Transverse colon (tissue), 4 donors: ENCODE results near the gene CFD. TPM values are rescaled to one million over a fixed set of nuclear protein-coding genes. Genes with fewer than 3 reads are reported as not detected.
"Not testable (repeated sequence)": the region's sequence is repeated elsewhere in the genome, so short reads cannot be mapped to it uniquely, and the experiment has no call there.

Experiments
- DNase-seq: peaks from one replicate; pipeline ENCODE4 v3.0.0-alpha.2; 2019
- H3K27ac ChIP-seq, 4 donors: fragments of 200-600 bp; sonication (generic); 2 replicates each; pipeline ENCODE4 v1.5.1; 2016 to 2018; ENCODE audit warnings: inconsistent platforms in 4 of 4
- H3K27me3 ChIP-seq: fragments of 200-600 bp; sonication (generic); 2 replicates; pipeline ENCODE4 v1.5.1; 2017; ENCODE audit warnings: inconsistent platforms
- H3K36me3 ChIP-seq, 4 donors: fragments of 200-600 bp; sonication (generic); 2 replicates each; pipeline ENCODE4 v1.5.1; 2017 to 2019; ENCODE audit warnings: inconsistent platforms in 4 of 4
- H3K4me1 ChIP-seq, 4 donors: fragments of 200-600 bp; sonication (generic); 2 replicates each; pipeline ENCODE4 v1.5.1; 2017 to 2020; ENCODE audit warnings: inconsistent platforms in 4 of 4
- H3K4me3 ChIP-seq, 4 donors: fragments of 200-600 bp; sonication (generic); 1 replicate in 1 of 4; 2 replicates in 3 of 4; pipeline versions ENCODE4 v1.5.1 to v1.6.1; 2017 to 2019; ENCODE audit warnings: inconsistent platforms in 4 of 4
- H3K9me3 ChIP-seq, 2 donors: fragments of 200-600 bp; sonication (generic); 2 replicates each; pipeline ENCODE4 v1.5.1; 2017 to 2019; ENCODE audit warnings: inconsistent platforms in 2 of 2
- EP300 ChIP-seq: sonication (generic); formaldehyde crosslinking; IDR thresholded peaks from one replicate; pipeline ENCODE4 v1.6.1; 2017; ENCODE audit warnings: antibody characterized with exemption, low read depth
- POLR2A ChIP-seq: fragments of 450-650 bp; IDR thresholded peaks from one replicate; pipeline ENCODE4 v1.6.1; 2016; ENCODE audit warnings: antibody characterized with exemption, mild to moderate bottlenecking, moderate library complexity
- POLR2AphosphoS5 ChIP-seq, 3 donors: sonication (generic); formaldehyde crosslinking; IDR thresholded peaks; one replicate each; pipeline ENCODE4 v1.6.1; 2016; ENCODE audit warnings: antibody characterized with exemption in 3 of 3
- WGBS, 2 donors: methylation state at CpG; one replicate each; pipeline ENCODE4 v1.1.5; 2018; ENCODE audit warnings: low coverage in 1 of 2; 5-methylcytosine and 5-hydroxymethylcytosine counted together
- in situ Hi-C, 4 donors: fragments of 200-750 bp; cut with MboI; loops; one replicate each; pipeline versions ENCODE4 v1.15.0 to v1.15.1; 2017; ENCODE audit warnings: low sequenced_read_pairs in 3 of 4, low pct_ligation_motif_present in 1 of 4, low pct_unique_long_range_greater_than_20kb in 1 of 4
- intact Hi-C: fragments of 100-400 bp; cut with DNase I; formaldehyde crosslinking; loops from one replicate; pipeline ENCODE4 v1.15.1; 2023; ENCODE audit warnings: low total_unique reads
- total RNA-seq, 4 donors: library from RNA; depleted of rRNA; stranded (reverse); fragments of >200 nt; gene quantifications; one replicate each; pipeline ENCODE4 v1.1.0, GENCODE V29; 2016
- TF ChIP-seq, protein P1 (sequence below), 5 experiments: fragments of 200-600 bp in 3 of 5; fragments of 450-650 bp in 2 of 5; sonication (generic) in 3 of 5; IDR thresholded peaks; 1 replicate in 2 of 5; 2 replicates in 3 of 5; pipeline ENCODE4 v1.5.1; 2016 to 2017; ENCODE audit warnings: antibody characterized with exemption in 5 of 5, inconsistent platforms in 3 of 5, mild to moderate bottlenecking in 2 of 5, moderate library complexity in 1 of 5

Gene CFD
- total RNA-seq, 4 donors from 2014 or later: 147 to 368 (median 208) TPM

DNA sequence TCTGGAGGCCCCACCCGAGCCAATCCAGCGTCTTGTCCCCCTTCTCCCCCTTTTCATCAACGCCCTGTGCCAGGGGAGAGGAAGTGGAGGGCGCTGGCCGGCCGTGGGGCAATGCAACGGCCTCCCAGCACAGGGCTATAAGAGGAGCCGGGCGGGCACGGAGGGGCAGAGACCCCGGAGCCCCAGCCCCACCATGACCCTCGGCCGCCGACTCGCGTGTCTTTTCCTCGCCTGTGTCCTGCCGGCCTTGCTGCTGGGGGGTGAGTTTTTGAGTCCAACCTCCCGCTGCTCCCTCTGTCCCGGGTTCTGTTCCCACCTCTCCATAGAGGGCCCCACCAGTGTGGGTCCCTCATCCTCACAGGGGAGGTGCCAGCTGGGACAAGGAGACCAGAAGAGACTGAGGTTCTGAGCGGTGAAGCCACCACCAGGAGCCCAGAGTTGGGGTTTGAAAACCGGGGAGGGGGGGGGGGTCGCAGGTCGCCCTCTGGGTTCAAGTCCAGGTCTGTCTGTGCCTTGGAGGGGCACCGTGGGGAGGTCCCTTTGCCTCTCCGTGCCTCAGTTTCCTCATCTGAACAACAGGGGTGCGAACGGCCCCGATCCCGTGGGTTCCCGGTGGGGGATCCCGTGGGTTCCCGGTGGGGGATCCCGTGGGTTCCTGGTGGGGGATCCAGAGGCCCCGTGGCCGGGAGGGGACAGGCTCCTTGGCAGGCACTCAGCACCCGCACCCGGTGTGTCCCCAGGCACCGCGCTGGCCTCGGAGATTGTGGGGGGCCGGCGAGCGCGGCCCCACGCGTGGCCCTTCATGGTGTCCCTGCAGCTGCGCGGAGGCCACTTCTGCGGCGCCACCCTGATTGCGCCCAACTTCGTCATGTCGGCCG is 7.1 kb upstream of the CFD start, which contains the start of gene ELANE:
Gene ELANE, plus strand, starts transcription at position 168 of the 878 bp plus-strand sequence. Its CDS starts 26 bp downstream, at position 194.
- Histone ChIP-seq H3K4me3 (peak within 1 kb of the TSS in 1 of 4 donors; percentile 1), H3K9me3 (no peaks in the 10 kb centered on the region), H3K27me3 (peaks cover 60% of the 10 kb centered on the region), H3K36me3 (no peaks in the 10 kb centered on the region), H3K27ac (peak within 1 kb of the TSS; percentile 62 to 87 (median 78)), H3K4me1 (peaks cover 0 to 13% (median 3%) of the 10 kb centered on the region in 4 donors)
- TF ChIP-seq, protein P1, sequence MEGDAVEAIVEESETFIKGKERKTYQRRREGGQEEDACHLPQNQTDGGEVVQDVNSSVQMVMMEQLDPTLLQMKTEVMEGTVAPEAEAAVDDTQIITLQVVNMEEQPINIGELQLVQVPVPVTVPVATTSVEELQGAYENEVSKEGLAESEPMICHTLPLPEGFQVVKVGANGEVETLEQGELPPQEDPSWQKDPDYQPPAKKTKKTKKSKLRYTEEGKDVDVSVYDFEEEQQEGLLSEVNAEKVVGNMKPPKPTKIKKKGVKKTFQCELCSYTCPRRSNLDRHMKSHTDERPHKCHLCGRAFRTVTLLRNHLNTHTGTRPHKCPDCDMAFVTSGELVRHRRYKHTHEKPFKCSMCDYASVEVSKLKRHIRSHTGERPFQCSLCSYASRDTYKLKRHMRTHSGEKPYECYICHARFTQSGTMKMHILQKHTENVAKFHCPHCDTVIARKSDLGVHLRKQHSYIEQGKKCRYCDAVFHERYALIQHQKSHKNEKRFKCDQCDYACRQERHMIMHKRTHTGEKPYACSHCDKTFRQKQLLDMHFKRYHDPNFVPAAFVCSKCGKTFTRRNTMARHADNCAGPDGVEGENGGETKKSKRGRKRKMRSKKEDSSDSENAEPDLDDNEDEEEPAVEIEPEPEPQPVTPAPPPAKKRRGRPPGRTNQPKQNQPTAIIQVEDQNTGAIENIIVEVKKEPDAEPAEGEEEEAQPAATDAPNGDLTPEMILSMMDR (IDR thresholded peaks at IDR 0.05): no peak
- TF ChIP-seq EP300 (no peak), POLR2A (no peak), POLR2AphosphoS5 (IDR thresholded peaks at IDR 0.05) (no peak)
- 67% methylated on average over 40 of the region's 55 CpGs; no CpG with 5 or more reads in 1 of the 2 donors for WGBS, 2 donors
- intact Hi-C loops (no loop called here), in situ Hi-C loops (loop anchor here in 3 of 4 donors (10.0 to 25.0 kb wide), 5 partner anchors 72 to 135 kb away; partner anchors contain the start of genes WDR18 (in 2 of the 3) and ARID3A (in 1 of the 3))
- DNase-seq: no peak

DNA sequence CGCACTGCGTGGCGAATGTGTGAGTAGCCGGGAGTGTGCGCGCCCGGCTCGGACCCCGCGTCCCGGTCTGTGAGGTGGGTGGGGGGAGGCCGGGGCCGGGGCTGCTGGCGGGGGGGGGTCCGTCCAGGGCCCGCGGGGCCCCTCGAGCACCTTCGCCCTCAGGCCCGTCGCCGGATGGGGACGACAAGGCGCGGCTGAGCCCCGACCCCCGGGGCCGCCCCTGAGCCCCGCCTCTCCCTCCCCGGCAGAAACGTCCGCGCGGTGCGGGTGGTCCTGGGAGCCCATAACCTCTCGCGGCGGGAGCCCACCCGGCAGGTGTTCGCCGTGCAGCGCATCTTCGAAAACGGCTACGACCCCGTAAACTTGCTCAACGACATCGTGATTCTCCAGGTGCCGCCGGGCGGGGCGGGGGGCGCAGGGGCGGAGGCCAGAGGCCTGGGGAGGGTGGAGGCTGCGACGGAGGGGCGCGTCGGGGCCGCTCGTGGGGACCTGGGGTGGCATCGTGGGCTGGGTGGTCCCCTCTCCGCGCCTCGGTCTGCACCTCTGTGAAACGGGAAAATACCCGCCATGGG is 6.4 kb upstream of the CFD start:
- H3K4me3 ChIP-seq: peak overlapping the region in 1 of 4 donors; percentile 1
- TF ChIP-seq POLR2A (no peak), POLR2AphosphoS5 (IDR thresholded peaks at IDR 0.05) (no peak), EP300 (no peak)
- TF ChIP-seq, protein P1 (IDR thresholded peaks at IDR 0.05): no peak
- peaks cover 0 to 8% (median 3%) of the 10 kb centered on the region in 4 donors for H3K4me1 ChIP-seq
- WGBS, 2 donors: 52% methylated on average over 56 of the region's 67 CpGs; no CpG with 5 or more reads in 1 of the 2 donors
- peaks cover 53% of the 10 kb centered on the region for H3K27me3 ChIP-seq
- in situ Hi-C loops: loop anchor here in 3 of 4 donors (10.0 to 25.0 kb wide), 5 partner anchors 72 to 134 kb away; partner anchors contain the start of genes WDR18 (in 2 of the 3) and ARID3A (in 1 of the 3)
- intact Hi-C loops: no loop called here
- no peak for DNase-seq
- no peaks in the 10 kb centered on the region for H3K9me3 ChIP-seq
- H3K27ac ChIP-seq: no peak overlapping the region
- H3K36me3 ChIP-seq: no peaks in the 10 kb centered on the region

DNA sequence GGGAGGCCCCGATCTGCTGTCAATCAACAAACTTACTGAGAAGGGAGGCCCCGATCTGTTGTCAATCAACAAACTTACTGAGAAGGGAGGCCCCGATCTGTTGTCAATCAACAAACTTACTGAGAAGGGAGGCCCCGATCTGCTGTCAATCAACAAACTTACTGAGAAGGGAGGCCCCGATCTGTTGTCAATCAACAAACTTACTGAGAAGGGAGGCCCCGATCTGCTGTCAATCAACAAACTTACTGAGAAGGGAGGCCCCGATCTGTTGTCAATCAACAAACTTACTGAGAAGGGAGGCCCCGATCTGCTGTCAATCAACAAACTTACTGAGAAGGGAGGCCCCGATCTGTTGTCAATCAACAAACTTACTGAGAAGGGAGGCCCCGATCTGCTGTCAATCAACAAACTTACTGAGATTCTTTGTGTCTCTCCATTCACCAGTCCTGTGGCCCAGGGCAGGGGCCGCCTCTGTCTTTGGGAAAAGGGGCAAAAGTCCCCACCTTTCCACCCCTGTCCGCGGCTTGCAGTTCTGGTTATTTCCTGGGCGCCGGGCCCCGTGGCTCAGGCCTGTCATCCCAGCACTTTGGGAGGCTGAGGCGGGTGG is 5.7 kb upstream of the CFD start:
- WGBS, 2 donors: 73% methylated on average over 11 of the region's 17 CpGs; no CpG with 5 or more reads in 1 of the 2 donors
- intact Hi-C loops, H3K4me3 ChIP-seq, DNase-seq, H3K4me1 ChIP-seq, H3K9me3 ChIP-seq, H3K36me3 ChIP-seq, H3K27ac ChIP-seq: not testable (repeated sequence)
- H3K27me3 ChIP-seq: peaks cover 53% of the 10 kb centered on the region
- in situ Hi-C loops: loop anchor here in 3 of 4 donors (10.0 to 25.0 kb wide), 5 partner anchors 71 to 134 kb away; partner anchors contain the start of genes WDR18 (in 2 of the 3) and ARID3A (in 1 of the 3)

DNA sequence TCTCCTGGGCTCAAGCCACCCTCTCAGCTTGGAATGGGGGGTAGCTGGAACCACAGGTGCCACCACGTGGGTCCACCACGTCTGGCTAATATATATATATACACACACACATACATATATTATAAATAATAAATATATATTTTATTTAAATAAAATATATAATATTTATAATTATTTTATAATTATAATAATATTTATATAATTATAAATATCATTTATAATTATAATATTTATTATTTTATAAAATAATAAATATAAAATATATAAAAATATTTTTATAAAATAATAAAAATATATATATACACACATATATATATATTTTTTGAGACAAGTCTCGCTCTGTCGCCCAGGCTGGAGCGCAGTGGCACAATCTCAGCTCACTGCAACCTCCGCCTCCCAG is 4.9 kb upstream of the CFD start:
- no peak for DNase-seq
- Histone ChIP-seq H3K36me3 (no peaks in the 10 kb centered on the region), H3K4me1 (peaks cover 0 to 15% (median 9%) of the 10 kb centered on the region in 4 donors), H3K4me3 (no peak overlapping the region), H3K27ac (no peak overlapping the region), H3K27me3 (peaks cover 56% of the 10 kb centered on the region), H3K9me3 (no peaks in the 10 kb centered on the region)
- intact Hi-C loops (no loop called here), in situ Hi-C loops (loop anchor here in 3 of 4 donors (10.0 to 25.0 kb wide), 5 partner anchors 70 to 133 kb away; partner anchors contain the start of genes WDR18 (in 2 of the 3) and ARID3A (in 1 of the 3))
- TF ChIP-seq POLR2A: no peak
- TF ChIP-seq POLR2AphosphoS5 (IDR thresholded peaks at IDR 0.05): no peak
- 67 to 69% methylated on average over 6 of the region's 6 CpGs for WGBS, 2 donors
